CD4-positive, alpha-beta T cell treated with Interleukin-15 for 1 hour (primary cell): ENCODE measurements around the gene CHST12.

Experiments used
- DNase-seq: peaks from one replicate; pipeline ENCODE4 v3.0.0-alpha.2; 2020

CHST12 gene

GRCh38 chr7:2483494-2483893 is 80.1 kb downstream of the CHST12 start:
- DNase-seq: no peak

- DNase-seq: no peak
Observed at GRCh38 chr7:2484868-2485267, 81.5 kb downstream of the CHST12 start.

- no peak for DNase-seq
Observed at GRCh38 chr7:2487586-2488271, 84.3 kb downstream of the CHST12 start.

- DNase-seq: no peak
Observed at GRCh38 chr7:2488272-2488645, 84.8 kb downstream of the CHST12 start.

- no peak for DNase-seq
Observed at GRCh38 chr7:2488681-2489080, 85.3 kb downstream of the CHST12 start.

- no peak for DNase-seq
Observed at GRCh38 chr7:2490181-2490651, 86.8 kb downstream of the CHST12 start.

GRCh38 chr7:2492038-2492437 is 88.6 kb downstream of the CHST12 start:
- DNase-seq: no peak

- no peak for DNase-seq
Observed at GRCh38 chr7:2493205-2494164, 90.1 kb downstream of the CHST12 start.

GRCh38 chr7:2494191-2495130 is 91.0 kb downstream of the CHST12 start:
- DNase-seq: no peak

GRCh38 chr7:2495418-2496299 is 92.2 kb downstream of the CHST12 start:
- DNase-seq: no peak

GRCh38 chr7:2496375-2496774 is 93.0 kb downstream of the CHST12 start:
- DNase-seq: no peak

- DNase-seq: no peak
Observed at GRCh38 chr7:2497065-2497464, 93.7 kb downstream of the CHST12 start.

GRCh38 chr7:2497500-2498336 is 94.3 kb downstream of the CHST12 start:
- no peak for DNase-seq
